Liver (tissue), 9 donors: ENCODE data around the gene NOP10. TPM values are rescaled to one million over a fixed set of nuclear protein-coding genes. Genes with fewer than 3 reads are reported as not detected.
"Not testable (repeated sequence)": the region's sequence is repeated elsewhere in the genome, so short reads cannot be mapped to it uniquely, and the experiment has no call there.

Source experiments
- DNase-seq: peaks from one replicate; pipeline ENCODE4 v3.0.0-alpha.2; 2017; ENCODE audit warnings: low spot score
- H3K27ac ChIP-seq, 2 donors: one replicate each; pipeline ENCODE4 v1.7.0; 2013; ENCODE audit warnings: inconsistent platforms in 2 of 2, low read length in 2 of 2, control low read depth in 1 of 2, low read depth in 1 of 2, mild to moderate bottlenecking in 1 of 2
- H3K27me3 ChIP-seq, 4 donors: one replicate each; pipeline versions ENCODE4 v1.6.1 to v1.7.0; 2013; ENCODE audit warnings: low read length in 3 of 4, inconsistent platforms in 1 of 4, mild to moderate bottlenecking in 1 of 4, moderate library complexity in 1 of 4; ENCODE audit not compliant: control insufficient read depth in 4 of 4, insufficient read depth in 4 of 4
- H3K36me3 ChIP-seq, 4 donors: one replicate each; pipeline versions ENCODE4 v1.6.1 to v1.7.0; 2013; ENCODE audit warnings: low read length in 3 of 4, mild to moderate bottlenecking in 3 of 4, low read depth in 1 of 4, moderate library complexity in 1 of 4; ENCODE audit not compliant: control insufficient read depth in 4 of 4, insufficient read depth in 3 of 4
- H3K4me1 ChIP-seq, 4 donors: one replicate each; pipeline versions ENCODE4 v1.6.1 to v1.7.0; 2013; ENCODE audit warnings: low read length in 3 of 4, mild to moderate bottlenecking in 3 of 4, moderate library complexity in 1 of 4; ENCODE audit not compliant: control insufficient read depth in 4 of 4, insufficient read depth in 4 of 4
- H3K4me3 ChIP-seq, 3 donors: one replicate each; pipeline versions ENCODE4 v1.6.1 to v1.7.0; 2013; ENCODE audit warnings: low read length in 3 of 3, control low read depth in 1 of 3, low read depth in 1 of 3, mild to moderate bottlenecking in 1 of 3
- H3K9ac ChIP-seq, 2 donors: one replicate each; pipeline ENCODE4 v1.7.0; 2013; ENCODE audit warnings: low read length in 2 of 2, mild to moderate bottlenecking in 2 of 2, moderate library complexity in 2 of 2, control low read depth in 1 of 2, low read depth in 1 of 2
- H3K9me3 ChIP-seq, 4 donors: one replicate each; pipeline versions ENCODE4 v1.6.1 to v1.7.0; 2013; ENCODE audit warnings: low read length in 3 of 4; ENCODE audit not compliant: control insufficient read depth in 4 of 4
- ATF3 ChIP-seq: IDR thresholded peaks from 2 replicates; pipeline ENCODE4 v1.6.1; 2016; ENCODE audit warnings: antibody characterized with exemption
- CTCF ChIP-seq: fragments of 150-350 bp; IDR thresholded peaks from 2 replicates; pipeline ENCODE4 v1.5.1; 2017; ENCODE audit warnings: improper control_type of control experiment, low read depth, low read length; ENCODE audit not compliant: missing input control
- EGR1 ChIP-seq, 2 donors: IDR thresholded peaks; 2 replicates each; pipeline ENCODE4 v1.6.1; 2016 to 2018; ENCODE audit warnings: antibody characterized with exemption in 2 of 2, low read depth in 2 of 2
- FOXA1 ChIP-seq: IDR thresholded peaks from 2 replicates; pipeline ENCODE4 v1.6.1; 2016; ENCODE audit warnings: antibody characterized with exemption
- FOXA2 ChIP-seq: IDR thresholded peaks from 2 replicates; pipeline ENCODE4 v1.6.1; 2016; ENCODE audit warnings: antibody characterized with exemption
- GABPA ChIP-seq, 2 donors: IDR thresholded peaks in 1 of 2; conservative IDR thresholded peaks in 1 of 2; 2 replicates each; pipeline ENCODE4 v1.6.1; 2016; ENCODE audit warnings: antibody characterized with exemption in 2 of 2, mild to moderate bottlenecking in 1 of 2, moderate library complexity in 1 of 2
- HNF4A ChIP-seq, 2 donors: conservative IDR thresholded peaks; 2 replicates each; pipeline ENCODE4 v1.6.1; 2016; ENCODE audit warnings: antibody characterized with exemption in 2 of 2, mild to moderate bottlenecking in 2 of 2
- HNF4G ChIP-seq: IDR thresholded peaks from 2 replicates; pipeline ENCODE4 v1.6.1; 2016; ENCODE audit warnings: antibody characterized with exemption
- JUND ChIP-seq, 2 donors: IDR thresholded peaks; 2 replicates each; pipeline ENCODE4 v1.6.1; 2016; ENCODE audit warnings: antibody characterized with exemption in 2 of 2
- MAX ChIP-seq: IDR thresholded peaks from 2 replicates; pipeline ENCODE4 v1.6.1; 2016; ENCODE audit warnings: antibody characterized with exemption
- NR2F2 ChIP-seq: IDR thresholded peaks from 2 replicates; pipeline ENCODE4 v1.6.1; 2016; ENCODE audit warnings: antibody characterized with exemption
- RAD21 ChIP-seq, 2 donors: IDR thresholded peaks; 2 replicates each; pipeline ENCODE4 v1.6.1; 2016; ENCODE audit warnings: antibody characterized with exemption in 2 of 2, mild to moderate bottlenecking in 2 of 2
- RXRA ChIP-seq, 2 donors: IDR thresholded peaks; 2 replicates each; pipeline ENCODE4 v1.6.1; 2017 to 2018; ENCODE audit warnings: antibody characterized with exemption in 2 of 2, mild to moderate bottlenecking in 1 of 2
- SP1 ChIP-seq: IDR thresholded peaks from 2 replicates; pipeline ENCODE4 v1.6.1; 2018; ENCODE audit warnings: antibody characterized with exemption, mild to moderate bottlenecking
- TAF1 ChIP-seq: conservative IDR thresholded peaks from 2 replicates; pipeline ENCODE4 v1.6.1; 2016; ENCODE audit warnings: antibody characterized with exemption, mild to moderate bottlenecking
- YY1 ChIP-seq: IDR thresholded peaks from 2 replicates; pipeline ENCODE4 v1.6.1; 2016; ENCODE audit warnings: antibody characterized with exemption, mild to moderate bottlenecking
- WGBS: extraction: QIAGEN DNeasy Blood & Tissue Kit; methylation state at CpG from one replicate; pipeline ENCODE4 v1.1.7; 2013; 5-methylcytosine and 5-hydroxymethylcytosine counted together
- polyA plus RNA-seq, 2 donors: library from polyadenylated mRNA; stranded (reverse) in 1 of 2; unstranded in 1 of 2; fragments of 200-250 nt in 1 of 2; fragments of >200 nt in 1 of 2; fragmentation: Nextera tagmentation in 1 of 2; extraction: Ambion mirVana in 1 of 2; gene quantifications; one replicate each; pipeline versions ENCODE4 v1.2.1 to v1.2.3, GENCODE V29; 2013 to 2015
- total RNA-seq, 2 donors: library from RNA; depleted of rRNA; stranded (reverse); fragments of >200 nt; gene quantifications; one replicate each; pipeline ENCODE4 v1.2.3, GENCODE V29; 2014
- TF ChIP-seq, protein P1 (sequence below): IDR thresholded peaks from 2 replicates; pipeline ENCODE4 v1.6.1; 2016; ENCODE audit warnings: antibody characterized with exemption, mild to moderate bottlenecking
- TF ChIP-seq, protein P2 (sequence below): IDR thresholded peaks from 2 replicates; pipeline ENCODE4 v1.6.1; 2016; ENCODE audit warnings: antibody characterized with exemption
- donor health status: healthy.
- donor health status: healthy.
- donor health status: healthy.
- donor health status: healthy.
- donor health status: healthy.

The NOP10 gene
- total and polyA plus RNA-seq, 4 donors = 104 to 223 (median 125) TPM

- no peaks in the 10 kb centered on the region for H3K27me3 ChIP-seq
- H3K9me3 ChIP-seq = no peaks in the 10 kb centered on the region
- TF ChIP-seq RXRA (IDR thresholded peaks at IDR 0.05) (no peak), TAF1 (no peak), ATF3 (no peak), GABPA (IDR thresholded peaks at IDR 0.05 in 1 of 2, conservative IDR thresholded peaks at IDR 0.05 in 1 of 2) (no peak), HNF4A (conservative IDR thresholded peaks at IDR 0.05) (no peak), MAX (no peak), JUND (IDR thresholded peaks at IDR 0.05) (no peak), SP1 (no peak), NR2F2 (no peak), YY1 (no peak), HNF4G (no peak), EGR1 (IDR thresholded peaks at IDR 0.05; ENCODE audit: low read depth in 2 of 2) (no peak)
- TF ChIP-seq, protein P1, sequence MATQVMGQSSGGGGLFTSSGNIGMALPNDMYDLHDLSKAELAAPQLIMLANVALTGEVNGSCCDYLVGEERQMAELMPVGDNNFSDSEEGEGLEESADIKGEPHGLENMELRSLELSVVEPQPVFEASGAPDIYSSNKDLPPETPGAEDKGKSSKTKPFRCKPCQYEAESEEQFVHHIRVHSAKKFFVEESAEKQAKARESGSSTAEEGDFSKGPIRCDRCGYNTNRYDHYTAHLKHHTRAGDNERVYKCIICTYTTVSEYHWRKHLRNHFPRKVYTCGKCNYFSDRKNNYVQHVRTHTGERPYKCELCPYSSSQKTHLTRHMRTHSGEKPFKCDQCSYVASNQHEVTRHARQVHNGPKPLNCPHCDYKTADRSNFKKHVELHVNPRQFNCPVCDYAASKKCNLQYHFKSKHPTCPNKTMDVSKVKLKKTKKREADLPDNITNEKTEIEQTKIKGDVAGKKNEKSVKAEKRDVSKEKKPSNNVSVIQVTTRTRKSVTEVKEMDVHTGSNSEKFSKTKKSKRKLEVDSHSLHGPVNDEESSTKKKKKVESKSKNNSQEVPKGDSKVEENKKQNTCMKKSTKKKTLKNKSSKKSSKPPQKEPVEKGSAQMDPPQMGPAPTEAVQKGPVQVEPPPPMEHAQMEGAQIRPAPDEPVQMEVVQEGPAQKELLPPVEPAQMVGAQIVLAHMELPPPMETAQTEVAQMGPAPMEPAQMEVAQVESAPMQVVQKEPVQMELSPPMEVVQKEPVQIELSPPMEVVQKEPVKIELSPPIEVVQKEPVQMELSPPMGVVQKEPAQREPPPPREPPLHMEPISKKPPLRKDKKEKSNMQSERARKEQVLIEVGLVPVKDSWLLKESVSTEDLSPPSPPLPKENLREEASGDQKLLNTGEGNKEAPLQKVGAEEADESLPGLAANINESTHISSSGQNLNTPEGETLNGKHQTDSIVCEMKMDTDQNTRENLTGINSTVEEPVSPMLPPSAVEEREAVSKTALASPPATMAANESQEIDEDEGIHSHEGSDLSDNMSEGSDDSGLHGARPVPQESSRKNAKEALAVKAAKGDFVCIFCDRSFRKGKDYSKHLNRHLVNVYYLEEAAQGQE = no peak
- no peaks in the 10 kb centered on the region for H3K36me3 ChIP-seq
- H3K4me3 ChIP-seq = no peak overlapping the region
- H3K27ac ChIP-seq = no peak overlapping the region
- no peaks in the 10 kb centered on the region for H3K4me1 ChIP-seq
- 96% methylated on average over 2 of the region's 2 CpGs for WGBS
- DNase-seq = no peak
- no peak overlapping the region for H3K9ac ChIP-seq
Measured at GRCh38 chr15:34376856-34377255, 33.9 kb upstream of the NOP10 start.

DNA sequence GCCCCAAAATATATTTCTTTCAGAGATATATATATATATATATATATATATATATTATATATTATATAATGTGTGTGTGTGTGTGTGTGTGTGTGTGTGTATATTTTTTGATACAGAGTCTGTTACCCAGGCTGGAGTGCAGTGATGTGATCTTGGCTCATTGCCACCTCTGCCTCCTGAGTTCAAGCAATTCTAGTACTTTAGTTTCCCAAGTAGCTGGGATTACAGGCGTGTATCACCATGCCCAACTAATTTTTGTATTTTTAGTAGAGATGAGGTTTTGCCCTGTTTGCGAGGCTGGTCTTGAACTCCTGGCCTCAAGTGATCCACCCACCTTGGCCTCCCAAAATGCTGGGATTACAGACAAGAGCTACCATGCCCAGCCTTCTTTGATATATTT, 32.6 kb upstream of the NOP10 start:
- H3K4me3 ChIP-seq, H3K9ac ChIP-seq, H3K9me3 ChIP-seq, DNase-seq, H3K27me3 ChIP-seq, H3K27ac ChIP-seq, H3K4me1 ChIP-seq, H3K36me3 ChIP-seq: not testable (repeated sequence)
- WGBS = 96% methylated on average over 2 of the region's 2 CpGs

- WGBS = 93% methylated on average over 2 of the region's 2 CpGs
- no peaks in the 10 kb centered on the region for H3K9me3 ChIP-seq
- H3K9ac ChIP-seq = no peak overlapping the region
- no peak overlapping the region for H3K4me3 ChIP-seq
- TF ChIP-seq YY1 = no peak
- no peak for TF ChIP-seq EGR1 (IDR thresholded peaks at IDR 0.05; ENCODE audit: low read depth in 2 of 2)
- TF ChIP-seq NR2F2 = no peak
- no peak for TF ChIP-seq HNF4G
- no peak for TF ChIP-seq GABPA (IDR thresholded peaks at IDR 0.05 in 1 of 2, conservative IDR thresholded peaks at IDR 0.05 in 1 of 2)
- no peak for TF ChIP-seq FOXA1
- TF ChIP-seq RAD21 (IDR thresholded peaks at IDR 0.05) = no peak
- TF ChIP-seq, protein P2, sequence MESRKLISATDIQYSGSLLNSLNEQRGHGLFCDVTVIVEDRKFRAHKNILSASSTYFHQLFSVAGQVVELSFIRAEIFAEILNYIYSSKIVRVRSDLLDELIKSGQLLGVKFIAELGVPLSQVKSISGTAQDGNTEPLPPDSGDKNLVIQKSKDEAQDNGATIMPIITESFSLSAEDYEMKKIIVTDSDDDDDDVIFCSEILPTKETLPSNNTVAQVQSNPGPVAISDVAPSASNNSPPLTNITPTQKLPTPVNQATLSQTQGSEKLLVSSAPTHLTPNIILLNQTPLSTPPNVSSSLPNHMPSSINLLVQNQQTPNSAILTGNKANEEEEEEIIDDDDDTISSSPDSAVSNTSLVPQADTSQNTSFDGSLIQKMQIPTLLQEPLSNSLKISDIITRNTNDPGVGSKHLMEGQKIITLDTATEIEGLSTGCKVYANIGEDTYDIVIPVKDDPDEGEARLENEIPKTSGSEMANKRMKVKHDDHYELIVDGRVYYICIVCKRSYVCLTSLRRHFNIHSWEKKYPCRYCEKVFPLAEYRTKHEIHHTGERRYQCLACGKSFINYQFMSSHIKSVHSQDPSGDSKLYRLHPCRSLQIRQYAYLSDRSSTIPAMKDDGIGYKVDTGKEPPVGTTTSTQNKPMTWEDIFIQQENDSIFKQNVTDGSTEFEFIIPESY = no peak
- no peak for TF ChIP-seq RXRA (IDR thresholded peaks at IDR 0.05)
- TF ChIP-seq CTCF = no peak
- TF ChIP-seq ATF3 = no peak
- TF ChIP-seq FOXA2 = no peak
- TF ChIP-seq TAF1 = no peak
- no peak for TF ChIP-seq SP1
- no peak for TF ChIP-seq JUND (IDR thresholded peaks at IDR 0.05)
- no peak for TF ChIP-seq MAX
- TF ChIP-seq HNF4A (conservative IDR thresholded peaks at IDR 0.05) = no peak
- H3K27me3 ChIP-seq = no peaks in the 10 kb centered on the region
- H3K36me3 ChIP-seq = no peaks in the 10 kb centered on the region
- H3K4me1 ChIP-seq = no peaks in the 10 kb centered on the region
- no peak overlapping the region for H3K27ac ChIP-seq
- DNase-seq = no peak
Measured at GRCh38 chr15:34374816-34375215, 31.9 kb upstream of the NOP10 start.
